HT-29 (cell line): ENCODE data around the gene SLC15A2. TPM values are rescaled to one million over a fixed set of nuclear protein-coding genes. Genes with fewer than 3 reads are reported as not detected.

ENCODE experiments used
- DNase-seq: peaks from one replicate; pipeline ENCODE4 v3.0.0-alpha.2; 2015; ENCODE audit warnings: low spot score
- total RNA-seq: library from RNA; depleted of rRNA; stranded (reverse); fragments of >200 nt; shearing (Covaris generic); gene quantifications from 2 replicates; pipeline ENCODE4 v1.2.3, GENCODE V29; 2014; rRNA removed

The SLC15A2 gene
- total RNA-seq, 1 experiment from 2014 or later = 0.28 TPM

DNA sequence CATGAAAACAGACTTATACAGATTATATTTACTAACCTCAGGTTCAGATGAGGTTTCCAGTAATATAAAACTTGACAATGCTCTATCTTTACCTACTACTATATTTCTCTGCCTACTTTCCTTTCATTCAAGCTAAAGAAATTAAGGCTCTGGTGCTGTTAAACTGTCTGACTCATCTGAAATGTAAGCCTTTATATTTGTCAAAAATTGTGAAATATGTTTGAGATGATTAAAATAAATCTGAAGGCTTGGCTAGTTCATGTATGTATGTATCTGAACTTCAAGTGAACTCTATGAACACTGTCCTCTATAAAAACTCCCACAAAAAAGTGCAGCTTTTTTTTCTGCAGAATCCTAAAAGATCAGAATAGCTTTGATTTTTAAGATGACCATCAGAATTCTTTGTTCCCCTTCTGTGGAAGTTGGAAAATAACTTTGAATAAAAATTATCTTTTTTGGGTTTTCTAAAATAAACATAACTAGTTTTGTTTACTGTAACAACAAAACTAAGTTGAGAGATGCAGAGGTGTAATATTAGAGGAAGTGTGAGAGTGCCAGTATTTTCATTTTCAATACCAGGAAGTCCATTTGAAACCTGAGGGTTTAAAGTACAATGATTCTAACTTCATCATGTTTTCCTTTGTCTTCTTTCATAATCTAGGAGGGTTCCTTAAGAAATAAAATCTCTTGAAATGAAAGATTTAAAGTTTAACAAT, 85.7 kb downstream of the SLC15A2 start:
- peak; percentile 26 for DNase-seq

DNA sequence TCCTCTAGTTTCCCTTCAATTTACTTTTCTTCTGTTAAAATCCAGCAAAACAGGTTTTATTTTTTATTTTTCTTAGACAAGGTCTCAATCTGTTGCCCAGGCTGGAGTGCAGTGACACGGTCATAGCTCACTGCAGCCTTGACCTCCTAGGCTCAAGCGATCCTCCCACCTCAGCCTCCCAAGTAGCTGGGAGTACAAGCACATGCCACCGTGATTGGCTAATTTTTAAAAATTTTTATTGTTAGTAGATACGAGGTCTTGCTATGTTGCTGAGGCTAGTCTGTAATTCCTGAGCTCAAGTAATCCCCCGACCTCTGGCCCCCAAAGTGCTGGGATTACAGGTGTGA, 86.2 kb downstream of the SLC15A2 start:
- no peak for DNase-seq

DNA sequence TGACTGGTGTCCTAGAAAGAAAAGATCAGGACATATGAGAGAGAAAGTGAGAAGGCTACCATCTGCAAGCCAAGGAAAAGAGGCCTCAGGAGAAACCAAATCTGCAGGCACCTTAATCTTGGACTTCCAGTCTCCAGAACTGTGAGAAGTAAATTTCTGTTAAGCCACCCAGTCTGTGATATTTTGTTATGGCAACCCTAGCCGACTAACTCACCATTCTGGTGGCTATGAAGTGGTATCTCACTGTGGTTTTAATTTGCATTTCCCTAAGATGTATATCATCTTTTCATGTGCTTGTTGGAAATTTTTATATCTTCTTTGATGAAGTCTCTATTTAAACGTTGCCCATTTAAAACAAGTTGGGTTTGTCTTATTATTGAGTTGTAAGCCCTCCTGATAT, 87.3 kb downstream of the SLC15A2 start:
- DNase-seq = no peak

DNA sequence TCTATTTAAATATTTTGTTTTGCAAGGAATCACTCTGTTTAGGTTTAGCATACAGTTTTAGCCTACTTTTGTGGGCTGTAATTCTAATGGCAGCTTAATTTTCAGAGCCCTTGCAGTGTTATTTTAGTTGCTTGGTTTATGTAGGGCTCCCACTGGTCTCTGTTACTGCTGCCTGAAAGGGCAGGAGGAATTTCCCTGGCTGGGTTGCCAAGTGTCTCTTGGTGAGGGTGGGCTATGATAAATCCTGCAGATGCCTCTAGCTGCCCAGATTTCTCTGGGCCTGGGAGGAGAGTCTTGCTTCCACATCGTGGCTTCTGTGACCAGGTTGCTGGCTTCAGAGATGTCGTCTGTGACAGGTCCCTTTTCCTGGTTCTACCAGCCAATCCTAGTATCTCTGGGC, 91.6 kb downstream of the SLC15A2 start:
- DNase-seq = no peak

DNA sequence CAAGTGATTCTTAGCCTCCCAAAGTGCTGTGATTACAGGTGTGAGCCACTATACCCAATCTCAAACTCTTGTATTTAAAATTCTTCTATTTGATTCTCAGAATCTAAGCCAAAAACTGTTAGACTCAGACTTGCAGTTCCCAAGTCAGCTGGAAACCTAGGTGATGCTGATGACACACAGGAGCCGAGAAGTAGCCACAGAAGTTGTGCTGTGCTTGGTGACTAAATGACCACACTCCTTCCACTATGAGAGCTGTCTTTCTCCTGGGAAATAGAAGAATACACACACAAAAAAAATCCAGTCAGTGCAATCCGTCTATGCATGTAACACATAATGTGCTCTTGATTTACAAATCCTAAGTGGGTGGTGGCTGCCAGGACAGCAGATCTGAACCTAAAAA, 93.9 kb downstream of the SLC15A2 start:
- DNase-seq = no peak

DNA sequence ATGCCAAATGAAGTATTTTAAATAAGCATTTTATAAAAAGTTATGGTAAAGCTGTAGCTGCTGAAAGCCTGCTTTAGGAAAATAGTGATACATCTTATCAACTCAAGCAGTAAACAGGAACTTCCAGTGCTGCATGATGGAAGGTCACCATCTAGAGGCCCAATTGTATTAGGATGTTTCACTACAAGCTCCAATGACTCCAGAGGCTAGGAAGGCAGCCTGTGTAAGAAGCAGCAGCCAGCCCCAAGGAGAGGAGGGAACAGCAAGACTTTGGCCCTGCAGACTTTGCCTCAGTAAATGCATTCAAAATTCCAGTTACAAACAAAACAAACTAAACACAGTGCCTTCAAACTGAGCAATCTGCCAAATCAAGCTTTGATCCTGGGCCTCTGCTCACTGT, 95.7 kb downstream of the SLC15A2 start:
- peak; percentile 50 for DNase-seq

DNA sequence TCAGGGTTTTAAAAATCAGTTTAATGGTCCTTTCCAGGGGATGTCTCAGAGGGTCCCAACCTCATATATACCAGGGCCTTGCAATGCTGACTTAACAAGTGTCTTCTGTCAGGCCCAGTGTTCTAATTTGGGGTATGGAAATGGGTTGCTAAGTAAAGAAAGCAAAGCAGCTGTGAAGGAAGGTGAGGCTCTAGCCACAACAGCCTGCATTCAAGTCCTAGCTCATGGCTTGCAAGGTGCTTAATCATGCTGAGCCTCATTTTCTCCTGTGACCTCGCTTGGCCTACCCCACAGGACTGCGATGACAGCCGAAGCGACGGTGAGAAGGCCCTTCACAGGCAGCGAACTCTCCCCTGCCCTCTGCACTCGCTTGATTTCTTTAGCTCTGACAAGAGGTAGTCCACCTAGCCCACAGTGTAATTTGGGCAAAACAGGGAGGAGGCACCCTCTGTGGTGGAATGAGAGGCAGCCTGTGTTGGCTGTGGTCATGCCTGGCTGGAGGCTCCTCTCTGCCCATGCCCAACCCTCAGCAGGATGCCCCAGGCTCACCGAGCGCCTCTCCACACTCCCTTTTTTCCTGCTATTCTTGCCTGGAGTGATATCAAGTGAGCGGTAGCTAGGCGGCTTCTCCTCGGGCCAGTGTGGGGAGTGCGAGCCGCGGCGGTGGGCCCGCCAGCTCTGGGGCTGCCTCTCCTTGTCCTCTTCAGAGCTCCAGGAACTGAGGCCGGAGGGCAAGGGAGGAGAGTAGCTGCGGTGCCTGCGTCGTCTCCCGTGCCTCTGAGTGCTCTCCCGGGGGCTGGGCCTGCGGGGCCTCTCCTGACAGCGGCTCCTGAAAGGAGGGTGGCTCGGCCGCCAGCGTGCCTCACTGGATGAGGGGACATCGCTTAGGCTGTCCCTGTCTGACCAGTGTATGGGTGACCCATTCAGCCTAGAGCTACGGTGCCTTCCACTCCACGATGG, 98.7 kb downstream of the SLC15A2 start:
- DNase-seq = no peak

Other genes starting within 250 kb of the SLC15A2 start
- gene HCLS1, start 233.5 kb upstream of the SLC15A2 start, total RNA-seq = 0.18 TPM in 1 of 2 replicates, not detected in the other
- gene GOLGB1, start 144.7 kb upstream of the SLC15A2 start, total RNA-seq = 20.0 and 31.8 TPM in 2 replicates
- gene IQCB1, start 59.3 kb upstream of the SLC15A2 start, total RNA-seq = 15.0 and 17.0 TPM in 2 replicates
- 0.86 and 1.3 TPM in 2 replicates for gene EAF2, start 59.2 kb upstream of the SLC15A2 start, total RNA-seq
- 7.2 and 7.4 TPM in 2 replicates for gene ILDR1, start 127.8 kb downstream of the SLC15A2 start, total RNA-seq
- not detected in 2 replicates for gene CD86, start 161.0 kb downstream of the SLC15A2 start, total RNA-seq